Breast epithelium (tissue), 4 donors: ENCODE measurements around the gene G0S2. TPM values are rescaled to one million over a fixed set of nuclear protein-coding genes. Genes with fewer than 3 reads are reported as not detected.

ENCODE experiments used
- DNase-seq, 2 donors: peaks; one replicate each; pipeline ENCODE4 v3.0.0-alpha.2; 2019; ENCODE audit warnings: low spot score in 2 of 2
- H3K27ac ChIP-seq, 2 donors: fragments of 200-600 bp; sonication (generic) in 1 of 2; one replicate each; pipeline ENCODE4 v1.5.1; 2016 to 2019; ENCODE audit warnings: mild to moderate bottlenecking in 1 of 2
- H3K27me3 ChIP-seq, 2 donors: fragments of 200-600 bp; sonication (generic) in 1 of 2; one replicate each; pipeline versions ENCODE4 v1.5.1 to v1.6.0; 2017 to 2019; ENCODE audit warnings: control low read depth in 1 of 2, mild to moderate bottlenecking in 1 of 2
- H3K36me3 ChIP-seq: fragments of 200-600 bp; one replicate; pipeline ENCODE4 v1.5.1; 2019
- H3K4me1 ChIP-seq, 2 donors: fragments of 200-600 bp; sonication (generic); one replicate each; pipeline ENCODE4 v1.5.1; 2016 to 2019; ENCODE audit warnings: control low read depth in 1 of 2
- H3K4me3 ChIP-seq, 3 donors: fragments of 200-600 bp; sonication (generic); 1 replicate in 2 of 3; 2 replicates in 1 of 3; pipeline ENCODE4 v1.5.1; 2016 to 2019; ENCODE audit warnings: mild to moderate bottlenecking in 3 of 3, moderate library complexity in 2 of 3
- H3K9me3 ChIP-seq, 2 donors: fragments of 200-600 bp; sonication (generic) in 1 of 2; one replicate each; pipeline ENCODE4 v1.5.1; 2016 to 2019; ENCODE audit warnings: control low read depth in 1 of 2
- POLR2A ChIP-seq: fragments of 450-650 bp; IDR thresholded peaks from one replicate; pipeline ENCODE4 v1.6.1; 2016; ENCODE audit warnings: antibody characterized with exemption, mild to moderate bottlenecking, moderate library complexity
- POLR2AphosphoS5 ChIP-seq, 3 donors: sonication (generic); formaldehyde crosslinking; IDR thresholded peaks; one replicate each; pipeline ENCODE4 v1.6.1; 2017; ENCODE audit warnings: antibody characterized with exemption in 3 of 3
- intact Hi-C: fragments of 100-400 bp; cut with DNase I; formaldehyde crosslinking; loops from one replicate; pipeline ENCODE4 v1.15.1; 2023; ENCODE audit warnings: low total_unique reads
- total RNA-seq, 3 donors: library from RNA; depleted of rRNA; stranded (reverse); fragments of >200 nt; gene quantifications; one replicate each; pipeline ENCODE4 v1.1.0, GENCODE V29; 2016
- TF ChIP-seq, protein P1 (sequence below), 3 donors: fragments of 450-650 bp; IDR thresholded peaks; one replicate each; pipeline ENCODE4 v1.5.1; 2016 to 2017; ENCODE audit warnings: antibody characterized with exemption in 3 of 3, mild to moderate bottlenecking in 3 of 3, moderate library complexity in 3 of 3

G0S2 gene
- total RNA-seq, 3 donors from 2014 or later, result 198 to 1,307 (median 636) TPM

DNA sequence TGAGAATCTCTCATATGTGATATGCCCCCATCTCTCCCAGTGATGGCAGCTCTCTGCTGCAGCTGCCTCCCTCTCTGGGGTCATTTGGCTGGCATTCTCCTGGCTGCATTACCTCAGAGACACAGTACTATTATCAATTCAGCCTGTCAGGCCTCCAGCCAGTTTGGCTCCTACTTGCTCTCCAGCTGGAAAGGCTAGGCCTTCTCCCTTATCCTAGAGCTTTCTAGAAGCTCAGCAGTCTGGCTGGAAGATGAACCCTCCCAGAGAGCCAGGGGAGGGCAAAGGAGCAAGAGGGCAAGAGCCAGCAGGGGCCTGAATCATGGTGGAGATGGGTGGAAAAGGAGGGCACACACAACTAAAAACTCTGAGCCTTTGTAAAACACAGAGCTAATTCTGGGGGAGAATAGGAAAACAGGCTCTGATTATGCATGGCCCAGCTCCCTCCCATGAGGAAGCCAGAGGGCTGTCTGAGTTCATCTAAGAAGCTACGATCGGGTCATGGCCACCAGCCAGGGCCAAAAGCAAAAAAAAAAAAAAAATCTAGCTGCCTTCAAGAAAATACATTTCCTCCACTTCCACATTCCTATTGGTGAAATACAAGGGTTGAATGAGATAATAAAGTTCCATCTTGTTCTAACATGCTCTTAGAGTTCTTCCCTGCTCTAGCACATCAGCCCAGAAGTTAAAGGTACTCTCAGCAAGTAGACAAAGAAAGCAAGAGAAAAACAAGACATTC, 31.8 kb upstream of the G0S2 start:
- intact Hi-C loops, result loop anchor here (2.0 kb wide), 1 partner anchor 75 kb away; no protein-coding TSS in a partner anchor
- peak overlapping the region; percentile 34 to 66 for H3K27ac ChIP-seq

DNA sequence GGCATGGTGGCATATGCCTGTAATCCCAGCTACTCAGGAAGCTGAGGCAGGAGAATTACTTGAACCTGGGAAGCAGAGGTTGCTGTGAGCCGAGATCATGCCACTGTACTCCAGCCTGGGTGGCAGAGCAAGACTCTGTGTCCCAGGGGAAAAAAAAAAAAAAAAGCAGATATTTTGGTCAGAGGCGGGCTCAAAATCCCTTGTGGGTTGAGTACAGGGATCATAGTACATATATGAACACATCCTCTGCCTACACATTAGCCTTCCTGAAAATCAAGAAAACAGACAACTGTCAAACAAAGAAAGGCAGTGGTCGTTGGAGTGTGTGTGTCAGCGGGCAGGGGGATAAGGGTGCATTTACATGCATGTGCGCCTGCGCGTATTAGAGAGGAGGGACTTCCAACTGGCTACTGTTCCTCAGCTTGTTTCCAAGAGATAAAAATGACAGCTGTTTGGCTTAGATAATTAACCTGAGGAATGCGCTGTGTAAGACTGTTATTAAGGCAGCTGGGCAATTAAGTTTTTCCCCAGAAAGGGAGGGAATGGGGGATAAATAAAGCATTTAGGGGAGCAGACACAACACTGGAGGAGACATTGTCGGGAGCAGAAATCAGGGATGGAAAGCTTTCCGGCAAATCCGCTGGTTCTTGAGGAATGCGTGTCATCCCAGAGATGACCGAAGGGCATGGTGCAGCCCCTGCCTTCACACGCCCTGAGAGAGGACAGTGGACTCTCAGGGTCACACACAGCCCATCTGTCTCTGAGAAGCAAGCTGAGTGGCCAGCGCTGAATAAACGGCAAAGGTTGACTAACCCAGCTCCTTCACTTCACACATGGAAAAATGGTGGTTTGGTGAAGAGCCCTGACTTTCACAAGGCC, 29.4 kb upstream of the G0S2 start:
- DNase-seq, result no peak
- intact Hi-C loops, result loop anchor here (1.0 to 2.0 kb wide), 2 partner anchors 15 to 77 kb away; no protein-coding TSS in a partner anchor
- Histone ChIP-seq H3K27ac (peak overlapping the region; percentile 34 to 51), H3K4me3 (peak overlapping the region in 1 of 3 donors; percentile 6), H3K27me3 (no peaks in the 10 kb centered on the region), H3K9me3 (no peaks in the 10 kb centered on the region), H3K36me3 (no peaks in the 10 kb centered on the region), H3K4me1 (peaks cover 4 to 9% of the 10 kb centered on the region in 2 donors)
- TF ChIP-seq POLR2AphosphoS5 (IDR thresholded peaks at IDR 0.05) (no peak), POLR2A (no peak)
- TF ChIP-seq, protein P1, sequence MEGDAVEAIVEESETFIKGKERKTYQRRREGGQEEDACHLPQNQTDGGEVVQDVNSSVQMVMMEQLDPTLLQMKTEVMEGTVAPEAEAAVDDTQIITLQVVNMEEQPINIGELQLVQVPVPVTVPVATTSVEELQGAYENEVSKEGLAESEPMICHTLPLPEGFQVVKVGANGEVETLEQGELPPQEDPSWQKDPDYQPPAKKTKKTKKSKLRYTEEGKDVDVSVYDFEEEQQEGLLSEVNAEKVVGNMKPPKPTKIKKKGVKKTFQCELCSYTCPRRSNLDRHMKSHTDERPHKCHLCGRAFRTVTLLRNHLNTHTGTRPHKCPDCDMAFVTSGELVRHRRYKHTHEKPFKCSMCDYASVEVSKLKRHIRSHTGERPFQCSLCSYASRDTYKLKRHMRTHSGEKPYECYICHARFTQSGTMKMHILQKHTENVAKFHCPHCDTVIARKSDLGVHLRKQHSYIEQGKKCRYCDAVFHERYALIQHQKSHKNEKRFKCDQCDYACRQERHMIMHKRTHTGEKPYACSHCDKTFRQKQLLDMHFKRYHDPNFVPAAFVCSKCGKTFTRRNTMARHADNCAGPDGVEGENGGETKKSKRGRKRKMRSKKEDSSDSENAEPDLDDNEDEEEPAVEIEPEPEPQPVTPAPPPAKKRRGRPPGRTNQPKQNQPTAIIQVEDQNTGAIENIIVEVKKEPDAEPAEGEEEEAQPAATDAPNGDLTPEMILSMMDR (IDR thresholded peaks at IDR 0.05), result no peak

More for the DNA sequence above, 31.8 kb upstream of the G0S2 start:
- Histone ChIP-seq H3K36me3 (no peaks in the 10 kb centered on the region), H3K27me3 (no peaks in the 10 kb centered on the region), H3K9me3 (no peaks in the 10 kb centered on the region), H3K4me1 (peaks cover 4 to 9% of the 10 kb centered on the region in 2 donors), H3K4me3 (no peak overlapping the region)
- TF ChIP-seq, protein P1 (IDR thresholded peaks at IDR 0.05), result no peak
- TF ChIP-seq POLR2A (no peak), POLR2AphosphoS5 (IDR thresholded peaks at IDR 0.05) (no peak)
- no peak for DNase-seq

DNA sequence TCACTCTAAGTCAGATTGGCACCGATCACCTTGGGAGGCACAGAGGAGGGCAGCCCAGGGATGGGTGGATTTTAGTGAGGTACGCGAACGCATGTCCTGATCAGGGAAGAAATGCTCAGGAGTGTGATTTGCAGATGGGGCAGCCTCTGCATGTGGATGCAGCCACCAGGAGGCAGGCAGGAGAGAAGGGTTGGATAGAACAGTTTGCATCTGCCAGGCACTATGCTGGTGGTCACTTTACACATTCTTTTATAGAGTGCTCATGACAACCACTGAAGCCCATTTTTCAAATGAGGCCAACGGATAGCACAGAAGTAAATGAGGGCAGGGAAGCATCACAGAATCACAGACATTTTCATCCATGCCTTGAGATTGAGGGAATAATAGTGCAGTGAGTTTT, 28.7 kb upstream of the G0S2 start:
- H3K27me3 ChIP-seq, result no peaks in the 10 kb centered on the region
- TF ChIP-seq, protein P1 (IDR thresholded peaks at IDR 0.05), result no peak
- TF ChIP-seq POLR2AphosphoS5 (IDR thresholded peaks at IDR 0.05) (no peak), POLR2A (no peak)
- H3K27ac ChIP-seq, result peak overlapping the region; percentile 34 to 51
- DNase-seq, result no peak
- H3K4me1 ChIP-seq, result peaks cover 4 to 9% of the 10 kb centered on the region in 2 donors
- H3K9me3 ChIP-seq, result no peaks in the 10 kb centered on the region
- H3K4me3 ChIP-seq, result peak overlapping the region in 1 of 3 donors; percentile 6
- no peaks in the 10 kb centered on the region for H3K36me3 ChIP-seq
- intact Hi-C loops, result no loop called here

DNA sequence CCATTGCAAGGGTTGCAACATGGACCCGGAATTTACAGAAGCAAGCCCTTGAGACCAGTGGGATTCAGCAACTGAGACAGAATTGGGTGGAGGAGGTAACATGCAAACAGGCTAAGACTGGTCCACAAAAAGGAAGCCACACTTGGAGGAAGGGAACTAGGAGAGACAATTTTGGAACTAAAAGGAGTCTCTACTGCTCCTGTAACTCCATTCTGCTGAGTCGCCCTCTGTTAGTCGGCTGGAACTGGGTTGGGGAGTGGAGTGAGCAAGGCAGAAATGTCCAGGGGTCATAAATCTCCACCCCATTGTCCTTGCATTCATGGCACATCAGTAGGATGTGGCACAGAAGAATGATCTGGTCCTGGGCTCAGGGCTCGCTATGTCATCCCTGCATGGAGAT, 28.1 kb upstream of the G0S2 start:
- peaks cover 4 to 7% of the 10 kb centered on the region in 2 donors for H3K4me1 ChIP-seq
- DNase-seq, result no peak
- no peaks in the 10 kb centered on the region for H3K27me3 ChIP-seq
- H3K27ac ChIP-seq, result peak overlapping the region in 1 of 2 donors; percentile 39
- intact Hi-C loops, result no loop called here
- TF ChIP-seq POLR2A (no peak), POLR2AphosphoS5 (IDR thresholded peaks at IDR 0.05) (no peak)
- TF ChIP-seq, protein P1 (IDR thresholded peaks at IDR 0.05), result no peak
- H3K4me3 ChIP-seq, result no peak overlapping the region
- H3K9me3 ChIP-seq, result no peaks in the 10 kb centered on the region
- no peaks in the 10 kb centered on the region for H3K36me3 ChIP-seq
